Neural progenitor cell (in vitro differentiated cells): ENCODE results near the gene ELMO1.

Experiments
- EZH2 ChIP-seq: fragments of 200-600 bp; sonication (generic); IDR thresholded peaks from 2 replicates; pipeline ENCODE4 v1.6.1; 2017; ENCODE audit warnings: antibody characterized with exemption, mild to moderate bottlenecking, moderate library complexity
- EZH2phosphoT487 ChIP-seq: fragments of 200-600 bp; sonication (generic); IDR thresholded peaks from 2 replicates; pipeline ENCODE4 v1.6.1; 2017; ENCODE audit warnings: antibody characterized with exemption
- TF ChIP-seq, protein P1 (sequence below): fragments of 200-600 bp; sonication (generic); IDR thresholded peaks from 2 replicates; pipeline ENCODE4 v1.5.1; 2017; ENCODE audit warnings: antibody characterized with exemption, mild to moderate bottlenecking

DNA sequence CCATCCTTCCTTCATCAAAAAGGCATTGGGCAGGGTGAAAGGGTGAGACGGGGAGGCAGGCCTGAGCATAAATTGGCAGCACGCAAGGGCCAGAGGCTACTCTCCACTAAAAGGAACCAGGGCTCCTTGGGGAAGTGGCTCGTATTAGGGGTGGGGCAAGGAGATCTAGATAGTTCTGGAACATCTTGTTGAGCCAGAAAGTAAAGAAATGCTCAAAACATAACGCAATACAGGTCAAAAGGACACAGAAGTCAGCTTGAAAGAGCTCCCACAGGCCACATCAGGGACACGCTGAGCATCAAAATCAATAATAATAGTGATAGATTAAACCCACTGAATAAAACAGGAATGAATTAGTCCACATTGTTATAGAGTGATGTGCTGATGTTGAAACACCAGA lies 203.1 kb downstream of the ELMO1 start:
- TF ChIP-seq, protein P1, sequence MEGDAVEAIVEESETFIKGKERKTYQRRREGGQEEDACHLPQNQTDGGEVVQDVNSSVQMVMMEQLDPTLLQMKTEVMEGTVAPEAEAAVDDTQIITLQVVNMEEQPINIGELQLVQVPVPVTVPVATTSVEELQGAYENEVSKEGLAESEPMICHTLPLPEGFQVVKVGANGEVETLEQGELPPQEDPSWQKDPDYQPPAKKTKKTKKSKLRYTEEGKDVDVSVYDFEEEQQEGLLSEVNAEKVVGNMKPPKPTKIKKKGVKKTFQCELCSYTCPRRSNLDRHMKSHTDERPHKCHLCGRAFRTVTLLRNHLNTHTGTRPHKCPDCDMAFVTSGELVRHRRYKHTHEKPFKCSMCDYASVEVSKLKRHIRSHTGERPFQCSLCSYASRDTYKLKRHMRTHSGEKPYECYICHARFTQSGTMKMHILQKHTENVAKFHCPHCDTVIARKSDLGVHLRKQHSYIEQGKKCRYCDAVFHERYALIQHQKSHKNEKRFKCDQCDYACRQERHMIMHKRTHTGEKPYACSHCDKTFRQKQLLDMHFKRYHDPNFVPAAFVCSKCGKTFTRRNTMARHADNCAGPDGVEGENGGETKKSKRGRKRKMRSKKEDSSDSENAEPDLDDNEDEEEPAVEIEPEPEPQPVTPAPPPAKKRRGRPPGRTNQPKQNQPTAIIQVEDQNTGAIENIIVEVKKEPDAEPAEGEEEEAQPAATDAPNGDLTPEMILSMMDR: no peak
- TF ChIP-seq EZH2phosphoT487: no peak
- no peak for TF ChIP-seq EZH2
